A549 (cell line): ENCODE measurements around the gene HUNK.

Source experiments
- KDM1A ChIP-seq: fragments of 200-600 bp; sonication (generic); IDR thresholded peaks from 2 replicates; pipeline ENCODE4 v1.6.1; 2016; ENCODE audit warnings: low read depth, mild to moderate bottlenecking
- POLR2A ChIP-seq: IDR thresholded peaks from 2 replicates; pipeline ENCODE4 v1.6.1; 2012; ENCODE audit warnings: mild to moderate bottlenecking, low read length
- ZFP36 ChIP-seq: fragments of 450-650 bp; IDR thresholded peaks from 2 replicates; pipeline ENCODE4 v1.6.1; 2014; ENCODE audit warnings: borderline replicate concordance; ENCODE audit not compliant: partially characterized antibody
- TF ChIP-seq, protein P1 (sequence below): fragments of >200 bp; sonication (Bioruptor Twin); formaldehyde crosslinking; IDR thresholded peaks from 3 replicates; pipeline ENCODE4 v1.5.1; 2016
- TF ChIP-seq, protein P2 (sequence below): IDR thresholded peaks from 2 replicates; pipeline ENCODE4 v1.6.1; 2012
- TF ChIP-seq, protein P3 (sequence below): fragments of 150-350 bp; IDR thresholded peaks from 2 replicates; pipeline ENCODE4 v1.6.1; 2014; ENCODE audit warnings: low read depth, mild to moderate bottlenecking, low read length

DNA sequence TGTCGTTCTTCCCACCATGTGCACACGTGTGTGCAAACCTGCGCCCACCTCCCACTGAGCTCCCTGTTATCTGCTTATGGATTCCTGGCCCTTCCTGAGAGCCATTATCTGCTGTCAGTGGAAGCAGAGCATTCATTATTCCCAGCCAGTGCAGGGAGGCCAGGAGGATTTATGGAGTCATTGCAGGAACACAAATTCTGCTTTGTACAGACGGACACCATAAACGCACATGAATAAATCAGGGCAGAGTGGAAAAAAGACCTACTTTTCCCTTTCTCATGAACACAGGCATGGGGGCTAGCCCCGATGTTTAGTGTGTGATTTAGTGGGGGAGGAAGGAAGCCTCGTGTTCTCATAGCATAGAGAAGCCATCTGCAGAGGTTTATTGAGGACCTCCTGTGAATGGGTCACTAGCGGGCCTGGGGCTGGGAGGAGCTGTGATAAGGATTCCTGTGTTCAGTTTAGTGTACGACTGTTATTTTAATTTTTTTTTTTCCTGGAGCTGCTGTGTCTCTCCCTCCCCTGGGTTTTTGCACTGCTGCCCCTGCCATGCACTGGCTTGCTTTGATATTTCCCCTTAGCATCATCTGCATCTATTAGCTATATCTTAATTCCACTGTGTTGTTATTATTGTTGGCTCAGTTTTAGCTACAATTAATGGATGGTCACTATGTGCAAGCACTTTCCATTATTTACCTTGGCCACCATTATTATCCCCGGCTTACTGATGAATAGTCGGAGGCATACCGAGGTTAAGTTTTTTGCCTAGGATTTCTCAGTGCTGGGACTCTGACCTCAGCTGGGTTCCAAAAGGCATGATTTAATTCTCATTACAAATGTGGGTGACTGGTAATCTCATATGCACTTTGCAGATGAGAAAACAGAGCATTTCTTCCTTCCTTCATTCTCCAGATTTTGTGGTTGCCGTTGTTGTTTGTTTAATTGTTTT, 33.0 kb downstream of the HUNK start:
- TF ChIP-seq, protein P1, sequence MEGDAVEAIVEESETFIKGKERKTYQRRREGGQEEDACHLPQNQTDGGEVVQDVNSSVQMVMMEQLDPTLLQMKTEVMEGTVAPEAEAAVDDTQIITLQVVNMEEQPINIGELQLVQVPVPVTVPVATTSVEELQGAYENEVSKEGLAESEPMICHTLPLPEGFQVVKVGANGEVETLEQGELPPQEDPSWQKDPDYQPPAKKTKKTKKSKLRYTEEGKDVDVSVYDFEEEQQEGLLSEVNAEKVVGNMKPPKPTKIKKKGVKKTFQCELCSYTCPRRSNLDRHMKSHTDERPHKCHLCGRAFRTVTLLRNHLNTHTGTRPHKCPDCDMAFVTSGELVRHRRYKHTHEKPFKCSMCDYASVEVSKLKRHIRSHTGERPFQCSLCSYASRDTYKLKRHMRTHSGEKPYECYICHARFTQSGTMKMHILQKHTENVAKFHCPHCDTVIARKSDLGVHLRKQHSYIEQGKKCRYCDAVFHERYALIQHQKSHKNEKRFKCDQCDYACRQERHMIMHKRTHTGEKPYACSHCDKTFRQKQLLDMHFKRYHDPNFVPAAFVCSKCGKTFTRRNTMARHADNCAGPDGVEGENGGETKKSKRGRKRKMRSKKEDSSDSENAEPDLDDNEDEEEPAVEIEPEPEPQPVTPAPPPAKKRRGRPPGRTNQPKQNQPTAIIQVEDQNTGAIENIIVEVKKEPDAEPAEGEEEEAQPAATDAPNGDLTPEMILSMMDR = no peak
- TF ChIP-seq POLR2A (no peak), ZFP36 (no peak), KDM1A (no peak)
- TF ChIP-seq, protein P2, sequence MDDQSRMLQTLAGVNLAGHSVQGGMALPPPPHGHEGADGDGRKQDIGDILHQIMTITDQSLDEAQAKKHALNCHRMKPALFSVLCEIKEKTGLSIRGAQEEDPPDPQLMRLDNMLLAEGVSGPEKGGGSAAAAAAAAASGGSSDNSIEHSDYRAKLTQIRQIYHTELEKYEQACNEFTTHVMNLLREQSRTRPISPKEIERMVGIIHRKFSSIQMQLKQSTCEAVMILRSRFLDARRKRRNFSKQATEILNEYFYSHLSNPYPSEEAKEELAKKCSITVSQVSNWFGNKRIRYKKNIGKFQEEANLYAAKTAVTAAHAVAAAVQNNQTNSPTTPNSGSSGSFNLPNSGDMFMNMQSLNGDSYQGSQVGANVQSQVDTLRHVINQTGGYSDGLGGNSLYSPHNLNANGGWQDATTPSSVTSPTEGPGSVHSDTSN = no peak
- TF ChIP-seq, protein P3, sequence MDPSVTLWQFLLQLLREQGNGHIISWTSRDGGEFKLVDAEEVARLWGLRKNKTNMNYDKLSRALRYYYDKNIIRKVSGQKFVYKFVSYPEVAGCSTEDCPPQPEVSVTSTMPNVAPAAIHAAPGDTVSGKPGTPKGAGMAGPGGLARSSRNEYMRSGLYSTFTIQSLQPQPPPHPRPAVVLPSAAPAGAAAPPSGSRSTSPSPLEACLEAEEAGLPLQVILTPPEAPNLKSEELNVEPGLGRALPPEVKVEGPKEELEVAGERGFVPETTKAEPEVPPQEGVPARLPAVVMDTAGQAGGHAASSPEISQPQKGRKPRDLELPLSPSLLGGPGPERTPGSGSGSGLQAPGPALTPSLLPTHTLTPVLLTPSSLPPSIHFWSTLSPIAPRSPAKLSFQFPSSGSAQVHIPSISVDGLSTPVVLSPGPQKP = no peak
